ENCODE measurements around the gene MARCHF7. TPM values are rescaled to one million over a fixed set of nuclear protein-coding genes. Genes with fewer than 3 reads are reported as not detected.

MARCHF7 gene
- total RNA-seq, 1 donor from 2014 or later, result 49.4 TPM

DNA sequence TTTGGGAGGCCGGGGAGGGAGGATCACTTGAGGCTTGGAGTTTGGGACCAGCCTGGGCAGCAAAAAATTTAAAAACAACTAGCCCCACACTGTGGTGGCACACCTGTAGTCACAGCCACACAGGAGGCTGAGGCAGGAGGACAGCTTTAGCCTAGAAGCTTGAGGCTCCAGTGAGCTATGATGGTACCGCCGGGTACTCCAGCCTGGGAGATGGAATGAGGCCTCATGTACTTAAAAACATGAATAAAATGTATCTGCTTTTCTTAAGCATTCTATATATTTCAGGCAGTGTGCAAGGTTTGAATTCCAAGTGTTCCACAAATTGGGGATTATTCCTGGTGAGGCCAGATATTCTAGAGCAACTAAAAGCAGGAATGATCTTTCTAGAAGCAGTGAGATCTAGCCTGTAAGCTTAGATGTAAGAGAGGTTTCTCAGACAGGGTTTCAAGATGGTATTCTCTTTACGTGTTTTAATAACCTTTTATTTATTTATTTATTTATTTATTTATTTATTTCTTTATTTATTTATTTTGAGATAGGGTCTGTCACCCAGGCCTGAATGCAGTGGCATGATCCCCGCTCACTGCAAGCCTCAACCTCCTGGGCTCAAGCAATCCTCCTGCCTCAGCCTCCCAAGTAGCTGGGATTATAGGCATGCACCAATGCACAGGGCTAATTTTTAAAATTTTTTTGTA is 4.1 kb upstream of the MARCHF7 start:
- TF ChIP-seq, protein P1, sequence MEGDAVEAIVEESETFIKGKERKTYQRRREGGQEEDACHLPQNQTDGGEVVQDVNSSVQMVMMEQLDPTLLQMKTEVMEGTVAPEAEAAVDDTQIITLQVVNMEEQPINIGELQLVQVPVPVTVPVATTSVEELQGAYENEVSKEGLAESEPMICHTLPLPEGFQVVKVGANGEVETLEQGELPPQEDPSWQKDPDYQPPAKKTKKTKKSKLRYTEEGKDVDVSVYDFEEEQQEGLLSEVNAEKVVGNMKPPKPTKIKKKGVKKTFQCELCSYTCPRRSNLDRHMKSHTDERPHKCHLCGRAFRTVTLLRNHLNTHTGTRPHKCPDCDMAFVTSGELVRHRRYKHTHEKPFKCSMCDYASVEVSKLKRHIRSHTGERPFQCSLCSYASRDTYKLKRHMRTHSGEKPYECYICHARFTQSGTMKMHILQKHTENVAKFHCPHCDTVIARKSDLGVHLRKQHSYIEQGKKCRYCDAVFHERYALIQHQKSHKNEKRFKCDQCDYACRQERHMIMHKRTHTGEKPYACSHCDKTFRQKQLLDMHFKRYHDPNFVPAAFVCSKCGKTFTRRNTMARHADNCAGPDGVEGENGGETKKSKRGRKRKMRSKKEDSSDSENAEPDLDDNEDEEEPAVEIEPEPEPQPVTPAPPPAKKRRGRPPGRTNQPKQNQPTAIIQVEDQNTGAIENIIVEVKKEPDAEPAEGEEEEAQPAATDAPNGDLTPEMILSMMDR (IDR thresholded peaks at IDR 0.05), result no peak
- Histone ChIP-seq H3K4me1 (peaks cover 0 to 9% of the 10 kb centered on the region in 2 donors), H3K9me3 (no peaks in the 10 kb centered on the region), H3K27ac (no peak overlapping the region), H3K36me3 (no peaks in the 10 kb centered on the region), H3K27me3 (no peaks in the 10 kb centered on the region), H3K4me3 (no peak overlapping the region)
- no peak for DNase-seq (ENCODE audit: low spot score in 2 of 2)
- intact Hi-C loops (cut with DNase I), result no loop called here

DNA sequence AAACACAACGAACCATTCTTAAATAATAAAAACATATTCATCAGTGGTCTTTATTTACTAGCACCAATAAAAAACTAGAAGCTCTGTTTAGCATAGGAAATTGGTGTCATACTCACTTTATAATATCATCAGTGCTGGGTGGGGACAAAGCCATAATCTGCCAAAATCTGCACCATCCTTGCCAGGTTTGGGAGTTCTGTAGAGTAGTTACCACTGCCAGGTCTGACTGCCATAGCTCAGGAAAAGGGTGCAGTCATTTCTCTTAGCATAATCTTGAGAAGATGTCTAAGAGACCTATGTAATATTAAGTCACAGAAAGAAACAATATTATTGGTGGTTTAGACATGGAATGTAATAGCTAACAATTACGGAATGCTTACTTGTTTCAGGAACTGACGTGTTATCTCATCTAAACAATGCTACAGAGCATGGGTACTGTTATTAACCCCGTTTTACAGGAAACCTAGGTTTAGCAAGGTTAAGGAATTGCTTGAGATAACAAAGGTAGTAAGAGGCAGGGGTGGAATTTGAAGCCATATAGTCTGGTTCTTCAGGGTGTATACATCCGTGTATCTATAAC is 1.6 kb upstream of the MARCHF7 start:
- Histone ChIP-seq H3K4me3 (peak overlapping the region; percentile 17 to 94), H3K4me1 (peaks cover 0 to 20% of the 10 kb centered on the region in 2 donors), H3K27me3 (no peaks in the 10 kb centered on the region), H3K27ac (peak overlapping the region; percentile 97 to 98), H3K36me3 (peaks cover 0 to 6% of the 10 kb centered on the region in 2 donors), H3K9me3 (no peaks in the 10 kb centered on the region)
- DNase-seq (ENCODE audit: low spot score in 2 of 2), result no peak
- TF ChIP-seq, protein P1 (IDR thresholded peaks at IDR 0.05), result no peak
- intact Hi-C loops (cut with DNase I), result loop anchor here (5.0 kb wide), 3 partner anchors 87 to 1253 kb away; partner anchors contain the start of genes CCDC148, CD302, PKP4 and WDSUB1

DNA sequence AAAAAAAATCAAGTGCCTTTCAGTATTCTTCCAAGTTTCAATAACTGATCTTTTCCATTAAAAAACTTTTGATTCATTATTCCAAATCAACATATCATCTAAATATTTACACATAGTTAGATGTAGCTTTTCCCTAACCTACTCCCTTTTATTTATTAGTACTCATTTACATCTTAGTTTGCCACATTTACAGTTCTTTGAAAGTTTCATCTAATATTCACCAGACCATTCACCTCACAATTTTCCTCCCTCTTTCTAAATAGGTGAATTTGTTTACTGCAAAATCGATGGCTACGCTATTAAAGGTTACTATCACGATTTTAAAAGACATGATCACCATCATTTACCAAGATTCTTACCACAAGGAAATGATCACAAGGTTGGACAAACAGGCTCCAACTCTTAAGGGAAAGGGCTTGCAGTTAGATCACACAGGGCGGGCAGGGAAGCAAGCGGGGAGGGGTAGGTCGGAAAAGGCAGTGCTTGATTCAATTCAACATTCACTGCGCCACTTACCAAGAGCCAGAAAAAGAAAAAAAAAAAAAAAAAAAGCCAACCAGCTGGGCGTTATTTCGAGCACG is 654 bp upstream of the MARCHF7 start:
- TF ChIP-seq, protein P1 (IDR thresholded peaks at IDR 0.05), result no peak
- intact Hi-C loops (cut with DNase I), result loop anchor here (1.0 to 5.0 kb wide), 4 partner anchors 86 to 1254 kb away; partner anchors contain the start of genes CCDC148, CD302, PKP4 and WDSUB1
- H3K9me3 ChIP-seq, result no peaks in the 10 kb centered on the region

DNA sequence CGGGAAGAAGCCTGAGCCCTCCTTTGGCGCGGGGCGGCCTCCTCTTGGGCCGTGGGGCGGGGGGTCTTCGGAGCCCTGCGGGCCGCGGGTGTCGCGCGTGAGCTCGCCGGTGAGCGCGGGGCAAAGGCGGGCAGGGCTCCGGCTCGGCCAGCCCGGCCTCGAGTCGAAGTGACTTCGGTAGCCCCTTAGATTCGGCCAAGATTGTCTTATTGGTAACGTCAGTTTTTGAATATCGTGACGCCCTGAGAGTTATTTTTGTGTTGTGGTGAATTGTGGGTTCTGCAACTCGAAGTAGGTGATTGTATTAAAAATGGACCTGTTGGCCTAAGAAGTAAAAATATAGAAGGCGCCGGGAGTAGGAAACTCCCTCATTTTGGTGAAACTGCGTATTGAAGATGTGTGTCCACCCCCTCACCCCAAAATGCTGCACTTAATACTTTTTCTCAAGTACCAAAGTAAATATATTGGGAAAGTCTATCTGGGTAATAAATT is 669 bp downstream of the MARCHF7 start:
- H3K4me1 ChIP-seq, result peaks cover 3 to 38% of the 10 kb centered on the region in 2 donors
- H3K27ac ChIP-seq, result peak overlapping the region; percentile 97 to 98
- no peaks in the 10 kb centered on the region for H3K27me3 ChIP-seq
- TF ChIP-seq, protein P1 (IDR thresholded peaks at IDR 0.05), result no peak
- no peaks in the 10 kb centered on the region for H3K9me3 ChIP-seq
- H3K4me3 ChIP-seq, result peak overlapping the region; percentile 82 to 94
- no peak for DNase-seq (ENCODE audit: low spot score in 2 of 2)
- intact Hi-C loops (cut with DNase I), result loop anchor here (1.0 to 5.0 kb wide), 4 partner anchors 84 to 1256 kb away; partner anchors contain the start of genes CCDC148, CD302, PKP4 and WDSUB1
- peaks cover 8 to 18% of the 10 kb centered on the region in 2 donors for H3K36me3 ChIP-seq

More for the DNA sequence above, 654 bp upstream of the MARCHF7 start:
- H3K36me3 ChIP-seq, result peaks cover 4 to 13% of the 10 kb centered on the region in 2 donors
- H3K4me1 ChIP-seq, result peaks cover 3 to 24% of the 10 kb centered on the region in 2 donors
- DNase-seq (ENCODE audit: low spot score in 2 of 2), result no peak
- no peaks in the 10 kb centered on the region for H3K27me3 ChIP-seq
- H3K27ac ChIP-seq, result peak overlapping the region; percentile 97 to 98
- peak overlapping the region; percentile 82 to 94 for H3K4me3 ChIP-seq

DNA sequence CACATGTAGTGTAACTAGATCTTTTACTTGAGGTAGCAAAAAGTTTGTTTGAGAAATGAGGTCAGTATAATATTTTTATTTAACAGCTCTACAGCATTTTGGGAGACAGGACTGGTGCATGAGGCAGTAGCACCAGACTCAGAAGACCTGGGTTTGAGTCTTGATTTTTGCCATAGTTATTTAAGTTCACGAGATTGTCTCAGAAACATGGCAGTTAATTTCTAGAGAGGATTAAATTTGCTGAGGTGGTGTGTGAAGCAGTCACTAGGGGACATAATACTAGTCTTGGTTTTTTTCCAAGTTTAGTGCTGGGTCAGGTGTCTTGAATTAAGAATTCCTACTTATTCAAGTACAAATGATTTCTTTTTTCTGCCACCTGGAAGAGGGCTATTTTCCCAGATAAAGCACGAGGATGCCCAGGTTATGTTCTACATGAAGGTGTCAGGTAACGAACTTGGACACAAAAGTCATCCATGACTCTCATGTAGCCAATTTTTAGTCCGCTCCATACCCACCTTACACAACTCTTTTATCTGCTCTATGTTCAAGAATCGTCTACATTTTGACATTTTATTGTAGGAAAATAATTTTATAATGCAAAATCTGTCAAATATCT is 1.4 kb downstream of the MARCHF7 start:
- TF ChIP-seq, protein P1 (IDR thresholded peaks at IDR 0.05), result no peak
- Histone ChIP-seq H3K27ac (peak overlapping the region; percentile 97 to 98), H3K27me3 (no peaks in the 10 kb centered on the region), H3K36me3 (peaks cover 8 to 19% of the 10 kb centered on the region in 2 donors), H3K4me1 (peaks cover 3 to 38% of the 10 kb centered on the region in 2 donors), H3K4me3 (peak overlapping the region; percentile 82 to 94), H3K9me3 (no peaks in the 10 kb centered on the region)
- no peak for DNase-seq (ENCODE audit: low spot score in 2 of 2)
- intact Hi-C loops (cut with DNase I), result loop anchor here (5.0 kb wide), 3 partner anchors 84 to 1256 kb away; partner anchors contain the start of genes CCDC148, CD302, PKP4 and WDSUB1
